Dendritic cell treated with granulocyte-macrophage colony-stimulating factor and Interleukin-4, amounts not matched to agents 40 ng/mL and 50 ng/mL, for 4 days (primary cell): ENCODE data around the gene IL6ST.

Experiments used
- H3K27ac Mint-ChIP-seq: one replicate; pipeline ENCODE4 v1.8.0; 2022; ENCODE audit warnings: mild to moderate bottlenecking, mixed read lengths
- H3K27me3 Mint-ChIP-seq: one replicate; pipeline ENCODE4 v1.8.0; 2022; ENCODE audit warnings: mild to moderate bottlenecking, mixed read lengths
- H3K36me3 Mint-ChIP-seq: one replicate; pipeline ENCODE4 v1.8.0; 2022; ENCODE audit warnings: low read depth, mixed read lengths
- H3K4me1 Mint-ChIP-seq: one replicate; pipeline ENCODE4 v1.8.0; 2022; ENCODE audit warnings: low read depth, mixed read lengths
- H3K4me3 Mint-ChIP-seq: one replicate; pipeline ENCODE4 v1.8.0; 2022; ENCODE audit warnings: mild to moderate bottlenecking, moderate library complexity, mixed read lengths
- H3K9me3 Mint-ChIP-seq: one replicate; pipeline ENCODE4 v1.8.0; 2022; ENCODE audit warnings: mixed read lengths
- intact Hi-C: fragments of 100-400 bp; cut with micrococcal nuclease; formaldehyde crosslinking; loops from one replicate; pipeline ENCODE4 v1.15.0; 2022

IL6ST gene

GRCh38 chr5:55915783-55916182 is 79.0 kb downstream of the IL6ST start:
- no peaks in the 10 kb centered on the region for H3K36me3 Mint-ChIP-seq
- peaks cover 16% of the 10 kb centered on the region for H3K4me1 Mint-ChIP-seq
- no peaks in the 10 kb centered on the region for H3K9me3 Mint-ChIP-seq
- H3K27ac Mint-ChIP-seq: no peak overlapping the region
- H3K27me3 Mint-ChIP-seq: no peaks in the 10 kb centered on the region
- intact Hi-C loops: no loop called here
- H3K4me3 Mint-ChIP-seq: no peak overlapping the region

DNA sequence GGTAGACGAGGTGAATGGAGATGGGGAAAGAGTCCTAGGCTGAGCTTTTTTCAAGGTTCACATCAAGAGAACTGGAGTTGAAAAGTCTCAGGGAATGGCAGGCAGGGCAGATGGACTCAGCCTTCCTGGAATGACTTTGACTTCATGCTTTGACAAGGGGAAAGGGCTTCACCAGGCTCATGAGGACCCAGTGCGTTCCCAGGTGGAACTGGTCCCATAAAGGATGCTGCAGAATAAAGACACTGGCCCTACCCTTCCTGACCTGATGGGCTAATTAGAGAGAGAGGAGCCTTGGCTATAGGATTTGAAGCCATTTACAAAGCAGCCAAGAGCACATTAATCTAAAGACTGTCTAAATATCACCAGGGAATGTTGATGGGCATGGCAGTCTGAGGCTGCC is 79.8 kb downstream of the IL6ST start:
- Mint-ChIP-seq H3K27ac (no peak overlapping the region), H3K36me3 (no peaks in the 10 kb centered on the region), H3K9me3 (no peaks in the 10 kb centered on the region), H3K4me1 (peaks cover 14% of the 10 kb centered on the region), H3K27me3 (no peaks in the 10 kb centered on the region), H3K4me3 (no peak overlapping the region)
- intact Hi-C loops: no loop called here

GRCh38 chr5:55913466-55914413 is 81.0 kb downstream of the IL6ST start:
- peaks cover 2% of the 10 kb centered on the region for H3K4me1 Mint-ChIP-seq
- H3K36me3 Mint-ChIP-seq: no peaks in the 10 kb centered on the region
- no peaks in the 10 kb centered on the region for H3K9me3 Mint-ChIP-seq
- H3K4me3 Mint-ChIP-seq: no peak overlapping the region
- H3K27ac Mint-ChIP-seq: no peak overlapping the region
- intact Hi-C loops: no loop called here
- no peaks in the 10 kb centered on the region for H3K27me3 Mint-ChIP-seq

DNA sequence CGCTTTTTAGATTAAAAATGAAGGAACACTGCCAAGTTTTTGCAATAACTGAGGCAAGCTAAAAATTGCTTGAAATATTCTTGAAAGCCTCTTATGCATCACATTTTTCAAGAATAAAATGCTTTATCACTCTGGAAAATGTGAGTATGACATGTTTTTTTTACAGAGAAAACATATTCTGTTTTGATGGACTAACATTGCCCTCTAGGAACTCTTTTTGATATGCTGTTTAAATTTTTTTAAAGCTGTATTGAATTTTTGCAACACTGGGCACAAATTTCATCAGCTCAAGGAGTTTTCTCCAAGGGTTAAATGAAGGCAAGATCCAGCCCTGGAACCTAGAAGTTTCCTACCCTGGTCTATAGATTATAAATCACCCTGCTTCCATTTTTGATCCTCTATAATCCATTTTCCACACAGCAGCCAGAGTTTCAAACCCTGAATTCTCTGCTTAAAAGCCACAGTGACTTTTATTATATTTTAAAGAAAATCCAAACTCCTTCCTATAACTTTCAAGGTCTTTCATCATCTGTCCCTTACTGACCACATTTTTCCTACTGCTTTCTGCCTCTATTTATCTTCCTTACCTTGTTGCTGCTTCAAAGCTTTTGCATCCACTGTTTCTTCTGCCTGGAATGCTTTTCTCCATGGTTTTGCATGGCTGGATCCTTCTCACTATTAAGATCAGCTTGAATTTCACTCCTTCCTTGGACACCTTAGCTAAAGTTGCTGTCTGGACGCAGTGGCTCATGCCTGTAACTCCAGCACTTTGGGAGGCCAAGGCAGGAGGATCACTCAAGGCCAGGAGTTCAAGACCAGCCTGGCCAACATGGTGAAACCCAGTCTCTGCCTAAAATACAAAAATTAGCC is 82.7 kb downstream of the IL6ST start:
- Mint-ChIP-seq H3K27me3 (no peaks in the 10 kb centered on the region), H3K27ac (no peak overlapping the region), H3K4me1 (no peaks in the 10 kb centered on the region), H3K4me3 (no peak overlapping the region), H3K9me3 (no peaks in the 10 kb centered on the region), H3K36me3 (no peaks in the 10 kb centered on the region)
- intact Hi-C loops: no loop called here

- no peaks in the 10 kb centered on the region for H3K36me3 Mint-ChIP-seq
- no peaks in the 10 kb centered on the region for H3K9me3 Mint-ChIP-seq
- intact Hi-C loops: no loop called here
- H3K4me1 Mint-ChIP-seq: peaks cover 15% of the 10 kb centered on the region
- H3K27ac Mint-ChIP-seq: no peak overlapping the region
- no peak overlapping the region for H3K4me3 Mint-ChIP-seq
- no peaks in the 10 kb centered on the region for H3K27me3 Mint-ChIP-seq
These were observed 86.0 kb downstream of the IL6ST start for GRCh38 chr5:55908804-55909203.

- Mint-ChIP-seq H3K9me3 (no peaks in the 10 kb centered on the region), H3K27me3 (no peaks in the 10 kb centered on the region), H3K4me1 (peaks cover 24% of the 10 kb centered on the region), H3K4me3 (no peak overlapping the region), H3K27ac (no peak overlapping the region), H3K36me3 (no peaks in the 10 kb centered on the region)
- intact Hi-C loops: no loop called here
These were observed 86.8 kb downstream of the IL6ST start for GRCh38 chr5:55907927-55908326.

DNA sequence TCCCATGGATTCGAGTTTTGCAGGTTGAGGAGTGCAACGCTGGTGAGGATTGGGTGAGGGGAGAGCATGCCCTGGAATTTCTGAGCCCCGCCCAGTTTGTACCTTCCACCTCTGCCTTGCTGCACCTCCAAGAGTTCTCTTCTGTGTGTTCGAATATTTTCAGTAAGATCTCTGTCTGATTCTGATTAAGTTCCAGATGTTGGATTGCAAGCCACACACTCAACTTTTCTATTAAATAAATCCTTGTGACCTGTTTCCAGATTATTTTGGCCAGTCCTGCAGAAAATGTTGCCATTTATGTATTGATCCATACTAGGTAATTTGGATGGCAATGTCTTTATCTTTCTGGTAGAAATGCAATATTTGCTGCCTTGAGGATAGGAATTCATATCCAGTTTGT is 89.5 kb downstream of the IL6ST start:
- no peak overlapping the region for H3K4me3 Mint-ChIP-seq
- H3K9me3 Mint-ChIP-seq: no peaks in the 10 kb centered on the region
- peak overlapping the region; percentile 67 for H3K27ac Mint-ChIP-seq
- H3K27me3 Mint-ChIP-seq: no peaks in the 10 kb centered on the region
- intact Hi-C loops: no loop called here
- peaks cover 27% of the 10 kb centered on the region for H3K4me1 Mint-ChIP-seq
- no peaks in the 10 kb centered on the region for H3K36me3 Mint-ChIP-seq

DNA sequence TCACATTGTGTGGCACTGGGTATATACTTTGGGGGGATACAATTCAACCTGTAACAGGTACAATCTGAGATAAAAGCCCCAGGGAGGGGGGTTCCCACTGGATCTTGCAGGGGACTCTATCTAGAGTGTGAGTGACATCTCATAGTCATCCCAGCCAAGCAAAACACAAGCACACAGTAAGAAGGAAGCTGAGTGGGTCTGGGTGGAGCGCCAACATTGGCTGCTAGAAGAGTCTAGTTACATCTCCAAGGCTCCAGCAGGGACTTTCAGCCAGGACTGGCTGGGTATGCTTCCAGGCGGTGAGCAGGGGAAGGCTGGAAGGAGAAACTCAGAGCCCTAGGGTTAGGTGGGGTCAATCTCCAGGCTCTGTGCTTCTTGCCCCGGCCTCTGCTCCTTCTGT is 90.6 kb downstream of the IL6ST start:
- Mint-ChIP-seq H3K36me3 (no peaks in the 10 kb centered on the region), H3K4me3 (no peak overlapping the region), H3K4me1 (peaks cover 31% of the 10 kb centered on the region), H3K9me3 (no peaks in the 10 kb centered on the region), H3K27me3 (no peaks in the 10 kb centered on the region), H3K27ac (peak overlapping the region; percentile 67)
- intact Hi-C loops: no loop called here

GRCh38 chr5:55903121-55903701 is 91.6 kb downstream of the IL6ST start:
- H3K4me1 Mint-ChIP-seq: peaks cover 32% of the 10 kb centered on the region
- H3K27ac Mint-ChIP-seq: peak overlapping the region; percentile 67
- peak overlapping the region; percentile 43 for H3K4me3 Mint-ChIP-seq
- H3K27me3 Mint-ChIP-seq: no peaks in the 10 kb centered on the region
- intact Hi-C loops: no loop called here
- H3K9me3 Mint-ChIP-seq: no peaks in the 10 kb centered on the region
- H3K36me3 Mint-ChIP-seq: no peaks in the 10 kb centered on the region

- H3K4me1 Mint-ChIP-seq: peaks cover 34% of the 10 kb centered on the region
- intact Hi-C loops: no loop called here
- no peak overlapping the region for H3K4me3 Mint-ChIP-seq
- no peaks in the 10 kb centered on the region for H3K27me3 Mint-ChIP-seq
- H3K9me3 Mint-ChIP-seq: no peaks in the 10 kb centered on the region
- no peaks in the 10 kb centered on the region for H3K36me3 Mint-ChIP-seq
- peak overlapping the region; percentile 67 for H3K27ac Mint-ChIP-seq
These were observed 92.1 kb downstream of the IL6ST start for GRCh38 chr5:55902696-55903095.

GRCh38 chr5:55900776-55901175 is 94.0 kb downstream of the IL6ST start:
- Mint-ChIP-seq H3K27ac (no peak overlapping the region), H3K4me1 (peaks cover 44% of the 10 kb centered on the region), H3K27me3 (no peaks in the 10 kb centered on the region), H3K9me3 (no peaks in the 10 kb centered on the region), H3K36me3 (no peaks in the 10 kb centered on the region), H3K4me3 (no peak overlapping the region)
- intact Hi-C loops: no loop called here

- Mint-ChIP-seq H3K27me3 (no peaks in the 10 kb centered on the region), H3K4me3 (no peak overlapping the region), H3K27ac (no peak overlapping the region), H3K4me1 (peaks cover 41% of the 10 kb centered on the region), H3K36me3 (no peaks in the 10 kb centered on the region), H3K9me3 (no peaks in the 10 kb centered on the region)
- intact Hi-C loops: no loop called here
These were observed 94.7 kb downstream of the IL6ST start for GRCh38 chr5:55900068-55900467.

DNA sequence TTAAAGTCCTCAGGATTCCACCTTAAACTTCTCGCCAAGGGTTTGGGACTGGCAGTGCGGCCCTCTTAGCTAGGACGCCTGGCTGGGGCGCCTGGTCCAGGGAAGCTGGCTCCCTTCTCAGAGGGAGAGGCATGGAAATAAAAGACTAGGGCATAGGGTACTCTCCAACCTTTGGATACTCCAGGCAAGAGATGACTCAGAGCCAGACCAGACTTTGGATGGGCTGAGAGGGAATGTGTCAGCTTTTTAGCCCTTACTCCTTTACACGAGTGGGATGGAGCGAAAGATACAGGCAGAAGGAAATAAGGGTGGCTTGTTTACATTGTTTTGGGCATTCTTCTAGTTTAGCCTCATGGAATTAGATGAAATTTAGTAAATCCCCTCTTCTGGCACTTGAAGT is 95.4 kb downstream of the IL6ST start:
- Mint-ChIP-seq H3K27ac (no peak overlapping the region), H3K36me3 (no peaks in the 10 kb centered on the region), H3K4me3 (no peak overlapping the region), H3K27me3 (no peaks in the 10 kb centered on the region), H3K4me1 (peaks cover 35% of the 10 kb centered on the region), H3K9me3 (no peaks in the 10 kb centered on the region)
- intact Hi-C loops: no loop called here

GRCh38 chr5:55897905-55898304 is 96.9 kb downstream of the IL6ST start:
- Mint-ChIP-seq H3K27ac (no peak overlapping the region), H3K27me3 (no peaks in the 10 kb centered on the region), H3K9me3 (no peaks in the 10 kb centered on the region), H3K4me3 (no peak overlapping the region), H3K36me3 (no peaks in the 10 kb centered on the region), H3K4me1 (peaks cover 20% of the 10 kb centered on the region)
- intact Hi-C loops: no loop called here
